HFF-Myc (cell line): ENCODE data around the gene TRAF2.

Experiments used
- DNase-seq: peaks from one replicate; pipeline ENCODE4 v3.0.0-alpha.2; 2011; ENCODE audit warnings: low read depth; ENCODE audit errors: extremely low read depth
- H3K4me3 ChIP-seq: replicated peaks from 2 replicates; pipeline ENCODE4 v1.5.1; 2011; ENCODE audit warnings: low read depth, mild to moderate bottlenecking, control low read depth, low read length
- TF ChIP-seq, protein P1 (sequence below): IDR thresholded peaks from 2 replicates; pipeline ENCODE4 v1.5.1; 2012; ENCODE audit warnings: mild to moderate bottlenecking, low read depth, low read length, control low read depth; ENCODE audit errors: missing control alignments

The TRAF2 gene

DNA sequence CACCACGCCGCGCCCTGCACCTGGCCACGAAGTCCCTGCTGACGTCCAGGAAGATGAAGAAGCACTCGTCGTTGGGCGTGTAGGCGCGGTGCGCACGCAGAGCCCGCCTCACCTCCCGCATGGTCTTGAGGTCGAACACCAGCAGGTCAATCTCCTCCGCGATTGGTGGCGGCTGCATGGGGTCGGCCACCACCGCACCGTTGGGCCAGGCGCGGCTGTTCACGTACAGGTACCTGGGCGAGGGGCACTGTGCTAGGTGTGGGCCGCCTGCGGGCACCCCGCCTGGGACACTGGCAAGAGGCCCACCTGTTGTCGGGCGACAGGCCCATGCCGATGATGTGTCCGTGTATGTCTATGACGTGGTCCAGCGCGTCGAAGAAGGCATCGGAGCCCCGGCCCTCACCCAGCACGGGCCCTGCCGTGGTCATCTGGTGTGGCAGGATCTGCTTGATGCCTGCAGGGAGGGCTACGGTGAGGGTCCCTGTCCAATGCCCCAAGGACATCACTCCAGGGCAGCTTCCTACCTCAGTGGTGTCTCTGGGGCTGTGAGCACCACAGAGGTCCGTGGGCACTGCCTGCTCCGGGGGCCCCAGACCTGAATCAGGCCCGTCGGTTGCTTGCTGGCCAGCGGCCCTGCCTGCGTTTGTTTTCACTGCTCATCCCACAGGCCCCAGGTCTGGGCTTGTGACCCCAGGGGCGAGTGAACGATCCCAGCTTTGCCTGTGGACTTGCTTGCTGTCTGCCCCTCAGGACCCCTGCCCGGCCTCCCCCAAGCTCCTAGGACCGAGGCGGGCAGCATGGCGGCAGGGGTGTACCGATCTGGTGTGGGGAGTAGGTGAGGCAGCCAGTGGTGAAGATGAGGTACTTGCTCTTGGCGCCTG, 55.2 kb downstream of the TRAF2 start:
- no peak overlapping the region for H3K4me3 ChIP-seq
- no peak for DNase-seq
- TF ChIP-seq, protein P1, sequence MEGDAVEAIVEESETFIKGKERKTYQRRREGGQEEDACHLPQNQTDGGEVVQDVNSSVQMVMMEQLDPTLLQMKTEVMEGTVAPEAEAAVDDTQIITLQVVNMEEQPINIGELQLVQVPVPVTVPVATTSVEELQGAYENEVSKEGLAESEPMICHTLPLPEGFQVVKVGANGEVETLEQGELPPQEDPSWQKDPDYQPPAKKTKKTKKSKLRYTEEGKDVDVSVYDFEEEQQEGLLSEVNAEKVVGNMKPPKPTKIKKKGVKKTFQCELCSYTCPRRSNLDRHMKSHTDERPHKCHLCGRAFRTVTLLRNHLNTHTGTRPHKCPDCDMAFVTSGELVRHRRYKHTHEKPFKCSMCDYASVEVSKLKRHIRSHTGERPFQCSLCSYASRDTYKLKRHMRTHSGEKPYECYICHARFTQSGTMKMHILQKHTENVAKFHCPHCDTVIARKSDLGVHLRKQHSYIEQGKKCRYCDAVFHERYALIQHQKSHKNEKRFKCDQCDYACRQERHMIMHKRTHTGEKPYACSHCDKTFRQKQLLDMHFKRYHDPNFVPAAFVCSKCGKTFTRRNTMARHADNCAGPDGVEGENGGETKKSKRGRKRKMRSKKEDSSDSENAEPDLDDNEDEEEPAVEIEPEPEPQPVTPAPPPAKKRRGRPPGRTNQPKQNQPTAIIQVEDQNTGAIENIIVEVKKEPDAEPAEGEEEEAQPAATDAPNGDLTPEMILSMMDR = no peak

DNA sequence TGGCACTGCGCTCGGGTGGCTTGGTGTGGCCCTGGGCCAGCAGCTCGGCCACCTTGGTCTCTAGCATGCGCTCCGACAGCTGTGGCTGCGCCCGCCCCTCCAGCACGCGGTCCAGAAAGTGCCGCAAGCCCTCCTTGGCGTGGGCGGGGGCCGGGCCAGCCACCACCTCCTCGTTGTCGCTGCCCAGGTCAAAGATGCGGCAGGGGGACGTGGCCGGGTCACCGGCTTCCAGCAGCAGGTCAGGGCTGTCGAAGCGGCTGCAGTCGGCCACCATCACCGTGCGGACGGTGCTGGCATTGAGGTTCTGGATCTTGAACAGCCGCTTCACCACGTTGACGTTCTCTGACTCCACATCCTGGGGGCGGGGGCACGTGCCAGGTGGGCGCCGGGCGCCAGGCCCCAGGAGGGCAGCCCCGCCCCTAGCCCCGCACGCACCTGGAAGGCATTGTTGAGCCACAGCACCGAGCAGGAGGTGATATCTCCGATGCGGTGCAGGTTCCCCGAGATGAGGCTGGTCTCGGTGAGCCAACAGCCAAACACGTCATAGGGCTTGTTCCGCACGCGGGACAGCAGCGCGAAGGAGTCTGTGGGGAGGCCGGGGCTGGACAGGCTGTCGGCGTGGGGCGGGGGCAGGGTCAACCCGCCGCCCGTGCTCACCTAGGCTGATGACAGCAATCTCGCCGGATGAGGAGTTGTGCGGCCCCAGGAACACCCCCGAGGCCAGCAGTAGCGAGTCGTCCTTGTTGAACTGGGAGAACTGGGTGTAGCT, 56.0 kb downstream of the TRAF2 start:
- TF ChIP-seq, protein P1 = no peak
- DNase-seq = no peak
- peak overlapping the region; percentile 80 for H3K4me3 ChIP-seq

DNA sequence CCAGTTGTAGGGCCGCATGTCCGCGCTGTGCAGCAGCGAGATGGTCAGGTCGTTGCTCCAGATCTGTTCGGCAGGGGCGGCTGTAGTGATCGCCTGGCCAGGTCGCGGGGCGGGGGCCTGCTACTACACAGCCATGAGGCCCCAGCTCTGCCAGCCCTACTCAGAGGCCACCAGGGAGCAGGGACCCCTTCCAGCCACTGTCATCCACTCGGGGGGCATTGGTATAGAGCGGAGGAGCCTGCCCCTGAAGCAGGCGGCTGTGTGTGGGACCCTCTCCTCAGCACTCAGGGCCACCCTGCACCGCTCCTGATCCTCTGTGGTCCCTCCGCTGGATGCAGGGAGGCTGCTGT, 56.5 kb downstream of the TRAF2 start:
- DNase-seq = no peak
- TF ChIP-seq, protein P1 = no peak
- H3K4me3 ChIP-seq = peak overlapping the region; percentile 80

DNA sequence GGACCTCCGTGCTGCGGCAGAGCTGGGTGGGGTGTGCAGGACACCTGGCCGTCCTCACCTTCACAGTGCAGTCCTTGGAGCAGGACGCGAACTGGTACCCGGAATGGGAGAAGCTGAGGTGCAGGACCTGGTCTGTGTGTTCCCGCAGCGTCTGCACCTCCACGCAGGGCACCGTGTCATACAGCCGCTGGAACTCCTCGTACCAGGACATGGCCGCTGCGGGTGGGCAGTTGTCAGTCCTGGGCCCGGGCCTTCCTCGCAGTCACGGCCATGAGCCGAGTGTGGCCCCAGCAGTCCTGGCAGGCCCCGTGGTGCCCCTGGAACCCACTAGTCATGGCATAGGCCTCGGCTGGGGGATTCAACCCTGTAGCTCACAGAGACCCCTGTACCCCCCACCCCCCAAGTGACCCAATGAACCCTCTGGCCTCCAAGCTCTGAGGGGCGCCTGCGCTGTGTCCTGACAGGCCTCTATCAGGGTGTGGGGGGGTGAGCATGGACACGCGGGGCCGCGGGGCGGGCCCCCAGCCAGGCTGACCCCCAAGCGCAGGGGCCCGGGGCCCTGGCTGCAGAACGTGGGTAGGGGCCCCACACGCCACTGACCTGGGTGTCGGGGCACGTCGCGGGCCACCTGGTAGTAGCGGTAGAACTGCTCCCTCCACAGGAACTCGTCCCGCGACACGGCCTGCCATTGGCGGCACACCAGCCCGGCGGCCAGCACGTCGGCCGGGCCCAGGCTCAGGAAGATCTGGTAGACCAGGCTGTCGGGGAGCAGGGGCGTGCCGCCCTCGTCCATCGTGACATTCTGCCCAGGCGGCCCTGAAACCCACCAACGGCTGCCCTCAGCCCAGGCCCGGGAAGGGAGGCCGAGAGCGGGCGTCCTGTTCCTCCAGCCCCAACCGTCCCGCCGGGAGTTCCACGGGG, 57.2 kb downstream of the TRAF2 start:
- TF ChIP-seq, protein P1 = no peak
- no peak for DNase-seq
- H3K4me3 ChIP-seq = peak overlapping the region; percentile 80

DNA sequence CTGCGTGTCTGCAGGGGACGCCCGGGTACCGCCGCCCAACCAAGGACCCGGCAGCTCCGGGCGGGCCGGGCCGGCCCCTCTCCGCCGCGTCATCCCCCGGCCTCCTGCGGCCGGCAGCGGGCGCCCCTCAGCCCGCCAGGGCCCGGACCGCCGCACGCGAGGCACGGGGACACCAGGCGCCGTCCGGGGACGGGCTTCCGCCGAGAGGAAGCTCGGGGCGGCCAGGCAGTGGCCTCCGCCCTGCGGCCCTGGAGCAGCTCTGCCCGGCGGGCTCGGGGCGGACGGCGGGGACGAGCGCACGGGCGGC, 57.8 kb downstream of the TRAF2 start:
- H3K4me3 ChIP-seq = peak overlapping the region; percentile 80
- TF ChIP-seq, protein P1 = no peak
- DNase-seq = no peak

DNA sequence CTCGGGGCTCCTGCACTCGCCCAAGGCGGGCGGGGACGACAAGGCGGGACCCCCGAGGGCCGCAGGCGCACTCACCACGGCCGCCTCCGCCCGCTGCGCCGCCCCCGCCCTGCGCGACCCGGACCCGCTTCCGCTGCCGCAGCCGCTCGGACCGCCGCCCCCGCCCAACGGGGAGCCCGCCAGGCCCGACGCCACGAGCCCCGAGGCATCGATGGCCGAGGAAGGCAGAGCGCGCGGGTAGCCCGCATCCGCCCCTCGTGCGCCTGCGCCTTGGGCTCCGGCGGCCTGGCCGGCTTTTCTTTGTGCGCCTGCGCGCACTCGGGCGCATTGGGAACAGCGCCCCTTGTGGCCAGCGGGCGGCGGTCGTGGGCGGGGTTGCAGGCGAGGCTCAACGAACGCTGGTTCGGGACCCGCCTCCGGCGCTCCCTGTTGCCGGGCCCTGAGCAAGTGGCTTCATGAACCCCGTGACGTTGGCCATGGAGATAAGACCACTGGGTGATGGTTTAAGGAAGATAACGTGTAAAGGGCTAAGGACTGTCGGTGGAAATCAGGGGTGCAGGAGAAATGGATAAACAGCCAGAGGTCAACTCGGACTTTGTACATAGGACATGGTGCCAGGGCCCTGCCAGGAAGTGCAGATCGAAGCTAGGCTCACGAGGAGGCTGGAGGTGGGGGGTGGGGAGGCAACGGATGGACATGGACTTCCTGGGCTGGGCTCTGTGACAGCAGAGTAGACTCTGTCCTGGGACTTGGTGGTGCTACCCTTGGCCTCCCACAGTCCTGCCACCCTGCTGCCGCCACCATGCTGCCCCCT, 58.4 kb downstream of the TRAF2 start, which contains the start of the genes C8G and FBXW5:
Gene C8G (plus strand): TSS at position 725 of the 814 bp plus-strand sequence. CDS start 78 bp downstream, at position 803.
Gene FBXW5 (minus strand): TSS at position 220 of the 814 bp plus-strand sequence. CDS start 655 bp downstream, outside the sequence.
- peak within 1 kb of the TSS; percentile 80 for H3K4me3 ChIP-seq
- DNase-seq = peak; percentile 69
- TF ChIP-seq, protein P1 = peak; percentile 92
